HEK293T (cell line): ENCODE measurements around the gene GLT8D2.

Experiments
- CTCF ChIA-PET: fragments of 350-600 bp; formaldehyde crosslinking; extraction: SDS; loops from one replicate; lab custom pipeline; 2021; ENCODE audit warnings: antibody characterized with exemption, inconsistent platforms; lab: Yijun Ruan, JAX
- POLR2A ChIA-PET: fragments of 350-600 bp; formaldehyde crosslinking; extraction: SDS; loops from one replicate; lab custom pipeline; 2020; ENCODE audit warnings: antibody characterized with exemption, inconsistent platforms; lab: Yijun Ruan, JAX
- DNase-seq: peaks from one replicate; pipeline ENCODE4 v3.0.0; 2012; ENCODE audit warnings: mixed read lengths; ENCODE audit errors: extremely low spot score
- ARNT ChIP-seq: fragments of 450-650 bp; IDR thresholded peaks from 2 replicates; pipeline ENCODE4 v1.6.1; 2017; ENCODE audit warnings: mild to moderate bottlenecking
- BHLHE40 ChIP-seq: fragments of 450-650 bp; IDR thresholded peaks from 2 replicates; pipeline ENCODE4 v1.6.1; 2016; ENCODE audit warnings: mild to moderate bottlenecking, moderate library complexity, borderline replicate concordance
- CTBP1 ChIP-seq: fragments of 450-650 bp; IDR thresholded peaks from 2 replicates; pipeline ENCODE4 v1.6.1; 2016; ENCODE audit warnings: borderline replicate concordance
- ELF4 ChIP-seq: fragments of 450-650 bp; IDR thresholded peaks from 2 replicates; pipeline ENCODE4 v1.6.1; 2017; ENCODE audit warnings: antibody characterized with exemption
- FOXA1 ChIP-seq: fragments of 450-650 bp; IDR thresholded peaks from 2 replicates; pipeline ENCODE4 v1.6.1; 2016; ENCODE audit warnings: mild to moderate bottlenecking
- FOXK2 ChIP-seq: fragments of 450-650 bp; IDR thresholded peaks from 2 replicates; pipeline ENCODE4 v1.6.1; 2016; ENCODE audit warnings: mild to moderate bottlenecking
- FOXM1 ChIP-seq: fragments of 450-650 bp; IDR thresholded peaks from 2 replicates; pipeline ENCODE4 v1.6.1; 2017; ENCODE audit warnings: mild to moderate bottlenecking, borderline replicate concordance
- HDGF ChIP-seq: fragments of 450-650 bp; IDR thresholded peaks from 2 replicates; pipeline ENCODE4 v1.6.1; 2017; ENCODE audit warnings: antibody characterized with exemption, borderline replicate concordance
- L3MBTL2 ChIP-seq: fragments of 450-650 bp; conservative IDR thresholded peaks from 2 replicates; pipeline ENCODE4 v1.6.1; 2016; ENCODE audit warnings: mild to moderate bottlenecking
- LEF1 ChIP-seq: fragments of 450-650 bp; IDR thresholded peaks from 2 replicates; pipeline ENCODE4 v1.6.1; 2017; ENCODE audit warnings: mild to moderate bottlenecking, borderline replicate concordance
- NFRKB ChIP-seq: fragments of 450-650 bp; IDR thresholded peaks from 2 replicates; pipeline ENCODE4 v1.6.1; 2016; ENCODE audit warnings: mild to moderate bottlenecking, moderate library complexity
- SP1 ChIP-seq: fragments of 450-650 bp; IDR thresholded peaks from 2 replicates; pipeline ENCODE4 v1.6.1; 2017
- SUZ12 ChIP-seq: fragments of 450-650 bp; IDR thresholded peaks from 2 replicates; pipeline ENCODE4 v1.6.1; 2016; ENCODE audit warnings: mild to moderate bottlenecking
- TARDBP ChIP-seq: fragments of 450-650 bp; IDR thresholded peaks from 2 replicates; pipeline ENCODE4 v1.6.1; 2016
- ZNF384 ChIP-seq: fragments of 450-650 bp; IDR thresholded peaks from 2 replicates; pipeline ENCODE4 v1.6.1; 2016
- TF ChIP-seq, protein P1 (sequence below): fragments of 450-650 bp; IDR thresholded peaks from 2 replicates; pipeline ENCODE4 v1.6.1; 2016

GLT8D2 gene

DNA sequence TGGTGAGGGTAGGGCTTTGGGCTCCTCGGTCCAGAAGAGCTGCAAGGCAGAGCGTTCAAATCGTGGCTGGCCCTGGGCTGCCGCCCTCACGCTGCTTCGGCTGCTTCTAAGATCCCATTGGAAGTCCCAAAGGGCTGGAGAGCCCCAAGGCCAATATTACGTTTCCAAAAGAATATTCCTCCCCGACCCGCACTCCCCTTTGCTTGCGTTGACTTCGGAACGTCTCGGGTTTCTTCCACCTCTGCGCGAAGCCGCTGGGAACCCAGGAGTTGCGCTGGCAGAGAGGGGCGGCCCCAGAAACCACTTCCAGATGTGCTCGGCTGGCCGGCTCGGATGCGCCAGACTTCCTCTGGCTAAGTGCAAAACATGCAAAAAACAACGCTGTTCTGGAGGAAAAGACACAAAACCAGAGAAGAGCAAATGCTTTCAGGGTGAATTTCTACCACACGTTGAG is at the start of gene GLT8D2:
GLT8D2 (minus strand) TSS at position 285 of the 454 bp plus-strand sequence. CDS start 30,539 bp downstream, outside the sequence.
- ChIA-PET CTCF (no interaction called here), POLR2A (interaction anchor here (1.0 to 2.1 kb wide), 5 partner anchors 14 to 120 kb away, joined by 4 to 12 read pairs (median 4); partner anchors contain the start of genes HCFC2, HSP90B1, NFYB and TDG)
- peak; percentile 65 for DNase-seq
- TF ChIP-seq L3MBTL2 (0 out of 2 replicates have a peak, but pooled peaks have one; percentile 19), FOXA1 (no peak)

DNA sequence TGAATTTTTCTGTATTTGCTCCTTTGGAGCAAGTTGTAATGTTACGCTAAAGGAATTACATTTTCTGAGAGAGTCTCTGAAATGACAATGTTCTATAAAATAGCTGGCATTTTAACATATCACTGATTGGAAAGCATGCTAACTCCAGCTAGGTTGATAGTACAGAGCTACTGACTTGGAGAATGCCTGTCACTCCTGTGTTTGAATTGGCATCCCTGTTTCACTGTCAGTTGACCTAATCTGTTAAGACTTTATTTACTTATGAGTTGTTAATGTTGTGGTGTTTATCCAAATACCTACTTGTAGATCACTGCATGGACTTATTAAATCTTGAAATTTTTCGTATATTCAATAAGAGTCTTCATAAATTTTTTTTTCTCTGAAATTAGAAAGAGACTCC is 48.0 kb upstream of the GLT8D2 start:
- ChIA-PET CTCF (interaction anchor here (1.6 kb wide), 1 partner anchor 11 kb away, joined by 6 read pairs; no protein-coding TSS in a partner anchor), POLR2A (no interaction called here)
- TF ChIP-seq SUZ12 (no peak), BHLHE40 (no peak), ZNF384 (no peak), SP1 (no peak), FOXK2 (no peak), CTBP1 (no peak), FOXA1 (no peak)
- TF ChIP-seq, protein P1, sequence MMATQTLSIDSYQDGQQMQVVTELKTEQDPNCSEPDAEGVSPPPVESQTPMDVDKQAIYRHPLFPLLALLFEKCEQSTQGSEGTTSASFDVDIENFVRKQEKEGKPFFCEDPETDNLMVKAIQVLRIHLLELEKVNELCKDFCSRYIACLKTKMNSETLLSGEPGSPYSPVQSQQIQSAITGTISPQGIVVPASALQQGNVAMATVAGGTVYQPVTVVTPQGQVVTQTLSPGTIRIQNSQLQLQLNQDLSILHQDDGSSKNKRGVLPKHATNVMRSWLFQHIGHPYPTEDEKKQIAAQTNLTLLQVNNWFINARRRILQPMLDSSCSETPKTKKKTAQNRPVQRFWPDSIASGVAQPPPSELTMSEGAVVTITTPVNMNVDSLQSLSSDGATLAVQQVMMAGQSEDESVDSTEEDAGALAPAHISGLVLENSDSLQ: no peak
- DNase-seq: no peak

GRCh38 chr12:104095289-104095688 is 45.3 kb upstream of the GLT8D2 start:
- TF ChIP-seq BHLHE40 (no peak), TARDBP (no peak), L3MBTL2 (no peak), ARNT (no peak), NFRKB (no peak), SP1 (no peak), FOXA1 (no peak), LEF1 (no peak), CTBP1 (no peak), FOXM1 (no peak), ELF4 (no peak), ZNF384 (no peak), SUZ12 (no peak)
- TF ChIP-seq, protein P1: no peak
- ChIA-PET POLR2A (no interaction called here), CTCF (interaction anchor here (1.3 kb wide), 1 partner anchor 14 kb away, joined by 6 read pairs; no protein-coding TSS in a partner anchor)
- DNase-seq: no peak

- TF ChIP-seq L3MBTL2 (no peak), NFRKB (no peak), FOXM1 (no peak), LEF1 (no peak), TARDBP (no peak), FOXK2 (no peak), BHLHE40 (no peak), ZNF384 (no peak), HDGF (no peak)
- ChIA-PET CTCF (no interaction called here), POLR2A (no interaction called here)
- no peak for DNase-seq
Measured at GRCh38 chr12:104094284-104094683, 44.3 kb upstream of the GLT8D2 start.

DNA sequence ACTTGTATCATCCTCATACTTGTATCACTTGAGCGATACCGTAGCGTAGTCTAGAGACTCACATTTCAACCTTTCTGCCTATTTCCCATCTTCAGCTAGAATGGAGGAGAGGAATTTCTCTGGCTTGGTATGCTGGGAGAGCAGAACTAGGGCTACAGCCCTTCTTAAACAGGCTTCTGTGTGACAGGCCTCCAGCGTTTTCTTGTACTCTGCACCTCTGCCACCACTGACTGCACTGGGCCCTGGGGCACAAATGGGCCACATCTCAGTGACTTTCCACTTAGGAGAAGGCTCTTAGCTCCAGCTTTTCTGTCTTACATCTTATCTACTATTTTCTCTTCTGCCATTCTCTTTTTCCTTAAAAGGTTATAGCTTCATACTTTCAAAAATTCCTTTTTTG is 41.1 kb upstream of the GLT8D2 start:
- CTCF ChIA-PET: no interaction called here
- POLR2A ChIA-PET: no interaction called here
- DNase-seq: no peak
- TF ChIP-seq FOXA1 (no peak), SP1 (no peak), LEF1 (no peak), ZNF384 (no peak), ELF4 (no peak), CTBP1 (no peak), FOXK2 (no peak), TARDBP (no peak), FOXM1 (no peak), BHLHE40 (no peak), HDGF (no peak), SUZ12 (no peak), L3MBTL2 (no peak), NFRKB (no peak), ARNT (no peak)
- TF ChIP-seq, protein P1: no peak

GRCh38 chr12:104090685-104091084 is 40.7 kb upstream of the GLT8D2 start:
- ChIA-PET POLR2A (no interaction called here), CTCF (no interaction called here)
- no peak for TF ChIP-seq HDGF
- no peak for TF ChIP-seq ZNF384
- no peak for TF ChIP-seq L3MBTL2
- no peak for TF ChIP-seq LEF1
- no peak for TF ChIP-seq NFRKB
- TF ChIP-seq FOXM1: no peak
- TF ChIP-seq FOXA1: no peak
- TF ChIP-seq, protein P1: no peak
- TF ChIP-seq SUZ12: no peak
- no peak for TF ChIP-seq SP1
- no peak for TF ChIP-seq ARNT
- TF ChIP-seq ELF4: no peak
- no peak for TF ChIP-seq BHLHE40
- TF ChIP-seq TARDBP: no peak
- no peak for TF ChIP-seq FOXK2
- no peak for TF ChIP-seq CTBP1
- DNase-seq: no peak
